SH-SY5Y (cell line): Measurements from ENCODE around the gene ERFL.

Source experiments
- GATA2 ChIP-seq: IDR thresholded peaks from 2 replicates; pipeline ENCODE4 v1.6.1; 2011; ENCODE audit warnings: mild to moderate bottlenecking, low read depth, low read length
- GATA3 ChIP-seq: IDR thresholded peaks from 2 replicates; pipeline ENCODE4 v1.6.1; 2011; ENCODE audit warnings: low read depth, mild to moderate bottlenecking, low read length, moderate library complexity

DNA sequence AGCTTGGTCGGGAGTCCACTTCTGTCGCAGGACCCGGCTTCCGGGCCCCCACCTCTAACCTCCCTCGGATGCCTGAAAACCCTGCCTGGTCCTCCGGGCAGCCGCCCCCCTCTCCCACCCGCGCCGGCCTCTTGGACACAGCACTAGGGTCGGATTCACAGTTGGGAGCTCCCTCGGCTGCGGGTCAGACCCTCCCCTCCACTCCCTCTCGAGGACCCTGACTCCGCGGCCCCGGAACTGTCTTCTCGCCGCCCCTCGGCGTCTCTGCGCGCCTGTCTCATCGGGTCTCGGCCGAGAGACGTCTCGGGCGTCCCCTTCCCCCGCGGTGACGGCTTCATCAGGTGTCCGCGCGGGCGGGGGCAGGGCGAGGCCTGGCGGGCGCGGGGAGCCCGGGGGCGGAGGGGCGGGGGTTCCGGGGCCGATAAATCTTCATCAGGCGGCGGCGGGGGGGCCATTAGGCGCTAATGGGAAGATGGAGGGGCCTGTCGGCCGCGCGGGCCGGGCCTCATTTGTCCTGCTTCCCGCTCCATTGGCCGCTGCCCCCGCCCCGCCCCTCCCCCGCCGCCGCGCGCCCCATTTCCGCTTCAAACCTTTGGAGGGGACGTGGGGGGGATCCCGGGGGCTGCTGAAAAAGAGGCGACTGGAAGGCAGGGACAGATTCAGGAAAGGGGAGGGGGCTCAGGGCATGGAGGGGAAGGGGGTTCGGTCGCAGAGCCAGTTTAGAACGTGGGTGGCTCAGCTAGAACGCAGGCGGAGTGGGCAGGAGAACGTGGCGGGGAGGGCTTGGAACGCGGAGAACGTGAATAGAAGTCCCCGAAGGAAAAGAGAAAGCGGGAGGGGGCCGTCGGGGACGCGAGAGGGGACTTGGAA, 11.8 kb upstream of the ERFL start:
- no peak for TF ChIP-seq GATA3
- no peak for TF ChIP-seq GATA2
